Activated CD4-positive, alpha-beta memory T cell treated with anti-CD3 and anti-CD28 coated beads, Interleukin-2, amount 10 ng/mL, durations not matched to agents 7 days and 5 days (primary cell): ENCODE results near the gene NMNAT3. TPM values are rescaled to one million over a fixed set of nuclear protein-coding genes. Genes with fewer than 3 reads are reported as not detected.
A peak's percentile ranks its signal among the peaks of the same experiment; 100 is the strongest.

Experiments used
- CTCF ChIA-PET: fragments of 350-600 bp; sonication (Branson Sonifier 250); formaldehyde crosslinking; loops from one replicate; lab custom pipeline; 2021; ENCODE audit warnings: antibody characterized with exemption, inconsistent platforms; lab: Charles Lee
- POLR2A ChIA-PET: fragments of 350-600 bp; sonication (Branson Sonifier 250); formaldehyde crosslinking; loops from one replicate; lab custom pipeline; 2021; ENCODE audit warnings: antibody characterized with exemption; lab: Charles Lee
- DNase-seq: peaks from one replicate; pipeline ENCODE4 v3.0.0-alpha.2; 2020
- H3K27ac Mint-ChIP-seq: one replicate; pipeline ENCODE4 v1.8.0; 2021; ENCODE audit warnings: mild to moderate bottlenecking, mixed read lengths
- H3K27me3 Mint-ChIP-seq: one replicate; pipeline ENCODE4 v1.8.0; 2021; ENCODE audit warnings: mixed read lengths
- H3K36me3 Mint-ChIP-seq: one replicate; pipeline ENCODE4 v1.8.0; 2021; ENCODE audit warnings: low read depth, mixed read lengths
- H3K4me1 Mint-ChIP-seq: one replicate; pipeline ENCODE4 v1.8.0; 2021; ENCODE audit warnings: mixed read lengths
- H3K4me3 Mint-ChIP-seq: one replicate; pipeline ENCODE4 v1.8.0; 2021; ENCODE audit warnings: mild to moderate bottlenecking, mixed read lengths
- H3K9me3 Mint-ChIP-seq: one replicate; pipeline ENCODE4 v1.8.0; 2021; ENCODE audit warnings: mixed read lengths
- total RNA-seq, 2 experiments: library from RNA; stranded (reverse); gene quantifications; one replicate each; pipeline ENCODE4 v1.2.3, GENCODE V29; 2021

Gene NMNAT3
- total RNA-seq, 2 experiments from 2014 or later = 0.15 to 0.18 TPM

GRCh38 chr3:139689708-139690228 lies 12.0 kb upstream of the NMNAT3 start:
- no peaks in the 10 kb centered on the region for H3K36me3 Mint-ChIP-seq
- H3K27ac Mint-ChIP-seq = no peak overlapping the region
- no peak for DNase-seq
- H3K4me1 Mint-ChIP-seq = no peaks in the 10 kb centered on the region
- CTCF ChIA-PET = no interaction called here
- H3K4me3 Mint-ChIP-seq = no peak overlapping the region
- no peaks in the 10 kb centered on the region for H3K9me3 Mint-ChIP-seq
- peaks cover 4% of the 10 kb centered on the region for H3K27me3 Mint-ChIP-seq
- POLR2A ChIA-PET = no interaction called here

- Mint-ChIP-seq H3K36me3 (no peaks in the 10 kb centered on the region), H3K4me1 (no peaks in the 10 kb centered on the region), H3K4me3 (no peak overlapping the region), H3K27me3 (peaks cover 4% of the 10 kb centered on the region), H3K27ac (no peak overlapping the region), H3K9me3 (no peaks in the 10 kb centered on the region)
- POLR2A ChIA-PET = no interaction called here
- DNase-seq = no peak
- CTCF ChIA-PET = no interaction called here
Measured at GRCh38 chr3:139689122-139689521, 11.3 kb upstream of the NMNAT3 start.

- CTCF ChIA-PET = no interaction called here
- H3K27ac Mint-ChIP-seq = no peak overlapping the region
Measured at GRCh38 chr3:139687431-139687830, 9.7 kb upstream of the NMNAT3 start.

DNA sequence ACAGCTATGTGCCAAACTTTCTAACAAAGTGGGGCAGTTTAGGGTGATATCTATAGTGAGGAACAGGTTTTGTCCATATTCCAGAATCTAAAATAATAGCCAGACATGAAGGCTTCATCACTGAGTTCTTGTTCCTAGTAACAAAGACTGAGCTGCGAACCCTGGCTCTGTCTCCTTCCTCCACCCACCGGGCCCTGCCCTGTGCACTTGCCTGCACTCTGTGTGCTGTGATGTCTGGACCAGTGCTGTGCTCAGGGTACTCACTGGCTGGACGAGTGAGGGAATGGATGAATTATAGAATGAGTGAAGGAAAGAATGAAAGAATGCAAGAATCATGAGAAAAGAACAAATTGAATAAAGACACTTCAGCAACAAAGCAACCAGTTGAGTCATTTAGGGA lies 8.9 kb upstream of the NMNAT3 start:
- POLR2A ChIA-PET = no interaction called here
- Mint-ChIP-seq H3K9me3 (no peaks in the 10 kb centered on the region), H3K4me3 (no peak overlapping the region), H3K27ac (no peak overlapping the region), H3K27me3 (peaks cover 4% of the 10 kb centered on the region), H3K36me3 (no peaks in the 10 kb centered on the region), H3K4me1 (no peaks in the 10 kb centered on the region)
- CTCF ChIA-PET = no interaction called here
- no peak for DNase-seq

More at GRCh38 chr3:139687431-139687830, 9.7 kb upstream of the NMNAT3 start:
- no peak for DNase-seq
- peaks cover 4% of the 10 kb centered on the region for H3K27me3 Mint-ChIP-seq
- POLR2A ChIA-PET = no interaction called here
- H3K9me3 Mint-ChIP-seq = no peaks in the 10 kb centered on the region
- no peaks in the 10 kb centered on the region for H3K36me3 Mint-ChIP-seq
- H3K4me1 Mint-ChIP-seq = no peaks in the 10 kb centered on the region
- H3K4me3 Mint-ChIP-seq = no peak overlapping the region

- CTCF ChIA-PET = no interaction called here
- H3K4me1 Mint-ChIP-seq = no peaks in the 10 kb centered on the region
- no peak overlapping the region for H3K27ac Mint-ChIP-seq
- H3K27me3 Mint-ChIP-seq = peaks cover 6% of the 10 kb centered on the region
- no peaks in the 10 kb centered on the region for H3K36me3 Mint-ChIP-seq
- H3K4me3 Mint-ChIP-seq = no peak overlapping the region
- no peaks in the 10 kb centered on the region for H3K9me3 Mint-ChIP-seq
- POLR2A ChIA-PET = no interaction called here
- DNase-seq = no peak
Measured at GRCh38 chr3:139686206-139686605, 8.4 kb upstream of the NMNAT3 start.

DNA sequence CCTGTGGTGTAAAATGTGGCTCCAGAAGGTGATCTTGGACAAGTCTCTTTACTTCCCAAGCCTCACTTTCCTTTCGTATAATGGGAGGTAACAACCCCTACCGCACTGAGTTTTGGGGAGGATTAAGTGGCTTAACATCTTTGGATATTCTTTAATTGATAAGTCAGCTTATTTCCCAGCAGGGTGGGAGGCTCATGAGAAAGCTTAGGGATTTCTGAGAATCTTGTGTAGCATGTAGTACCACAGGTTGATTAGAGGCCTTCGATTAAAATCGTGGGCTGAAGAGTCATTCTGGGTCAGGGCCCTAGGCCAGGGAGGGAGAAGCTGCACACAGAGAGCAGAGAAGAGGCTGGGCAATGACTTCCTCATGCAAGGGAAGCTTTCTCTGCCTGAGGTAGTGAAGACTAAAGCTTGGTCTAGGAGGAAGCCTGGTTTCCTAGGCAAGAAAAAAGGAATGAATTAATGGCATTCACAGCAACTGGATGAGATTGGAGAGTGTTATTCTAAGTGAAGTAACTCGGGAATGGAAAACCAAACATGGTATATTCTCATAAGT lies 1.5 kb upstream of the NMNAT3 start:
- CTCF ChIA-PET = no interaction called here
- Mint-ChIP-seq H3K36me3 (no peaks in the 10 kb centered on the region), H3K27me3 (peaks cover 2% of the 10 kb centered on the region), H3K9me3 (no peaks in the 10 kb centered on the region), H3K4me1 (peaks cover 4% of the 10 kb centered on the region), H3K27ac (no peak overlapping the region), H3K4me3 (no peak overlapping the region)
- no peak for DNase-seq
- POLR2A ChIA-PET = no interaction called here

GRCh38 chr3:139676632-139677387 lies 962 bp downstream of the NMNAT3 start:
- Mint-ChIP-seq H3K9me3 (no peaks in the 10 kb centered on the region), H3K36me3 (no peaks in the 10 kb centered on the region), H3K27me3 (peaks cover 2% of the 10 kb centered on the region), H3K4me3 (peak overlapping the region; percentile 19), H3K27ac (no peak overlapping the region), H3K4me1 (peaks cover 4% of the 10 kb centered on the region)
- POLR2A ChIA-PET = interaction anchor here (0.7 kb wide), 1 partner anchor 1260 kb away, joined by 3 read pairs; no protein-coding TSS in a partner anchor
- CTCF ChIA-PET = no interaction called here
- no peak for DNase-seq

- ChIA-PET POLR2A (no interaction called here), CTCF (no interaction called here)
- no peaks in the 10 kb centered on the region for H3K36me3 Mint-ChIP-seq
- no peak overlapping the region for H3K4me3 Mint-ChIP-seq
- H3K27me3 Mint-ChIP-seq = no peaks in the 10 kb centered on the region
- no peak for DNase-seq
- peaks cover 4% of the 10 kb centered on the region for H3K4me1 Mint-ChIP-seq
- no peak overlapping the region for H3K27ac Mint-ChIP-seq
- H3K9me3 Mint-ChIP-seq = no peaks in the 10 kb centered on the region
Measured at GRCh38 chr3:139676108-139676507, 1.7 kb downstream of the NMNAT3 start.

DNA sequence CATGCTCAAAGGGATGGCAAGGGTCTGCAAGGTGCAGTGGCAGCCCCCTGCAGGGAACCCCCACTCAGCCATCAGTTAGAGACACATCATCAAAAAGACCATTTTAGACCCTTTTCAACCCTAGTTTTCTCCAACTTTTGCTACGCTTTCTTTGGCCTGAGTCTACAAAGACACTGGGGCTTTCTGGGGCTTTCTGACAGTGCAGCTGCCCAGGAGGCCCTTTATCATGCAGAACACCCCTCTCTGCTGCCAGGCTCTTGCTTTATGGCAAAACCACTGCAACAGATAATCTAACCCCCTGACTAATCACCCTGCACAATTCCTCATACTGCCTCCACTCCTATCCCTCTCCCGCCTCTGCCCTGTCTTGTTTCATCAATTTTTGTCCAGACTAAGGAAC lies 2.4 kb downstream of the NMNAT3 start:
- ChIA-PET POLR2A (no interaction called here), CTCF (no interaction called here)
- H3K4me1 Mint-ChIP-seq = peaks cover 4% of the 10 kb centered on the region
- DNase-seq = no peak
- H3K27me3 Mint-ChIP-seq = no peaks in the 10 kb centered on the region
- no peaks in the 10 kb centered on the region for H3K36me3 Mint-ChIP-seq
- no peak overlapping the region for H3K27ac Mint-ChIP-seq
- no peaks in the 10 kb centered on the region for H3K9me3 Mint-ChIP-seq
- H3K4me3 Mint-ChIP-seq = no peak overlapping the region

- Mint-ChIP-seq H3K36me3 (no peaks in the 10 kb centered on the region), H3K4me3 (no peak overlapping the region), H3K27ac (no peak overlapping the region), H3K9me3 (no peaks in the 10 kb centered on the region), H3K27me3 (no peaks in the 10 kb centered on the region), H3K4me1 (peaks cover 4% of the 10 kb centered on the region)
- CTCF ChIA-PET = no interaction called here
- POLR2A ChIA-PET = no interaction called here
- no peak for DNase-seq
Measured at GRCh38 chr3:139674571-139675260, 3.1 kb downstream of the NMNAT3 start.

DNA sequence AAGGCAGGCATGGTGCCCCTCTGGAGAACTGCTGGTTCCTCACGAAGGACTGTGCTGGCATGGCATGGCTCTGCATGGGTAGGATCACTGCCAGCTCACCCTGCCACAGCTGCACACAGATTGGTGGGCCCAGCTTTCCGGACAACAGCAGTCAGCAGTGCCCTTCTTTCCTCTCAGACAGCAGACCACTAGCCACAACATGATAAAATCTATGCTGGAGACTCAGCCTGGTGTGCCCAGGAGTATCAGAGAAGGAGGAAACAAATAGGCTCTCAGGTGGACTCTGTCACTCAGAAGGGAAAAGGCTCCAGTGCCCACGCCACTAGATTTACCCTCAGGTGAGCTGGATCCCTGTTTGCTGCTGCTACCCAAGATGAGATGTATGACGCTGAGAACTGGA lies 4.9 kb downstream of the NMNAT3 start:
- H3K9me3 Mint-ChIP-seq = no peaks in the 10 kb centered on the region
- no peak for DNase-seq
- ChIA-PET CTCF (no interaction called here), POLR2A (no interaction called here)
- H3K27ac Mint-ChIP-seq = no peak overlapping the region
- no peaks in the 10 kb centered on the region for H3K36me3 Mint-ChIP-seq
- H3K4me3 Mint-ChIP-seq = no peak overlapping the region
- H3K4me1 Mint-ChIP-seq = peaks cover 4% of the 10 kb centered on the region
- no peaks in the 10 kb centered on the region for H3K27me3 Mint-ChIP-seq

- no peak overlapping the region for H3K4me3 Mint-ChIP-seq
- H3K4me1 Mint-ChIP-seq = peaks cover 2% of the 10 kb centered on the region
- H3K9me3 Mint-ChIP-seq = no peaks in the 10 kb centered on the region
- no peaks in the 10 kb centered on the region for H3K27me3 Mint-ChIP-seq
- no peak overlapping the region for H3K27ac Mint-ChIP-seq
- H3K36me3 Mint-ChIP-seq = no peaks in the 10 kb centered on the region
- DNase-seq = no peak
- ChIA-PET POLR2A (no interaction called here), CTCF (no interaction called here)
Measured at GRCh38 chr3:139671863-139672646, 5.7 kb downstream of the NMNAT3 start.

- Mint-ChIP-seq H3K27ac (no peak overlapping the region), H3K27me3 (no peaks in the 10 kb centered on the region), H3K4me1 (no peaks in the 10 kb centered on the region), H3K4me3 (no peak overlapping the region), H3K36me3 (no peaks in the 10 kb centered on the region), H3K9me3 (no peaks in the 10 kb centered on the region)
- CTCF ChIA-PET = no interaction called here
- no peak for DNase-seq
- POLR2A ChIA-PET = no interaction called here
Measured at GRCh38 chr3:139671107-139671506, 6.7 kb downstream of the NMNAT3 start.
